KMS-11 (cell line): ENCODE measurements around the gene TENM3.

ENCODE experiments used
- H2AFZ ChIP-seq: fragments of 200-600 bp; sonication (generic); 2 replicates; pipeline ENCODE4 v1.6.1; 2016; ENCODE audit warnings: antibody characterized with exemption, mixed run types, low read depth
- H3K27ac ChIP-seq: fragments of 200-600 bp; sonication (generic); 2 replicates; pipeline ENCODE4 v1.6.1; 2016; ENCODE audit warnings: mild to moderate bottlenecking, mixed run types
- H3K27me3 ChIP-seq: fragments of 200-600 bp; sonication (generic); 2 replicates; pipeline ENCODE4 v1.6.1; 2017; ENCODE audit warnings: mild to moderate bottlenecking, low read depth, mixed run types, moderate library complexity; ENCODE audit not compliant: insufficient read depth
- H3K36me3 ChIP-seq: fragments of 200-600 bp; sonication (generic); 2 replicates; pipeline ENCODE4 v1.6.1; 2017; ENCODE audit warnings: mild to moderate bottlenecking, mixed run types; ENCODE audit not compliant: insufficient read depth
- H3K4me1 ChIP-seq: fragments of 200-600 bp; sonication (generic); 2 replicates; pipeline ENCODE4 v1.6.1; 2016; ENCODE audit warnings: mild to moderate bottlenecking, low read depth, mixed run types; ENCODE audit not compliant: poor library complexity, severe bottlenecking
- H3K4me2 ChIP-seq: fragments of 200-600 bp; sonication (generic); 2 replicates; pipeline ENCODE4 v1.7.0; 2016; ENCODE audit warnings: mild to moderate bottlenecking, mixed run types
- H3K4me3 ChIP-seq: fragments of 200-600 bp; sonication (generic); IDR thresholded peaks from 2 replicates; pipeline ENCODE4 v1.6.1; 2017; ENCODE audit warnings: low read depth, low read length, mixed read lengths; ENCODE audit not compliant: insufficient read depth
- H3K79me2 ChIP-seq: fragments of 200-600 bp; sonication (generic); 2 replicates; pipeline ENCODE4 v1.6.1; 2016; ENCODE audit warnings: low read depth, mixed run types; ENCODE audit not compliant: insufficient read depth
- H3K9ac ChIP-seq: fragments of 200-600 bp; sonication (generic); 2 replicates; pipeline ENCODE4 v1.6.1; 2016; ENCODE audit warnings: mild to moderate bottlenecking, mixed run types
- H4K20me1 ChIP-seq: fragments of 200-600 bp; sonication (generic); 2 replicates; pipeline ENCODE4 v1.6.1; 2016; ENCODE audit warnings: mild to moderate bottlenecking, mixed run types; ENCODE audit not compliant: insufficient read depth
- CTCF ChIP-seq: fragments of 200-600 bp; sonication (generic); conservative IDR thresholded peaks from 2 replicates; pipeline ENCODE4 v1.6.1; 2017; ENCODE audit warnings: low read depth, mild to moderate bottlenecking, antibody characterized with exemption, low read length, moderate library complexity, mixed read lengths

Gene TENM3

GRCh38 chr4:182231080-182231479, 12.1 kb upstream of the TENM3 start:
- Histone ChIP-seq H3K79me2 (no peaks in the 10 kb centered on the region), H3K27me3 (no peaks in the 10 kb centered on the region), H3K27ac (no peak overlapping the region), H3K36me3 (no peaks in the 10 kb centered on the region), H2AFZ (no peak overlapping the region), H4K20me1 (no peaks in the 10 kb centered on the region), H3K4me3 (no peak overlapping the region), H3K9ac (no peak overlapping the region), H3K4me1 (no peaks in the 10 kb centered on the region), H3K4me2 (no peak overlapping the region)
- no peak for TF ChIP-seq CTCF

- Histone ChIP-seq H2AFZ (no peak overlapping the region), H3K4me2 (no peak overlapping the region), H3K9ac (no peak overlapping the region), H3K27me3 (no peaks in the 10 kb centered on the region), H3K36me3 (no peaks in the 10 kb centered on the region), H3K4me3 (no peak overlapping the region), H4K20me1 (no peaks in the 10 kb centered on the region), H3K27ac (no peak overlapping the region), H3K79me2 (no peaks in the 10 kb centered on the region), H3K4me1 (no peaks in the 10 kb centered on the region)
- TF ChIP-seq CTCF: no peak
Measured at GRCh38 chr4:182231496-182231895, 11.7 kb upstream of the TENM3 start.

- Histone ChIP-seq H3K79me2 (no peaks in the 10 kb centered on the region), H3K4me3 (no peak overlapping the region), H4K20me1 (no peaks in the 10 kb centered on the region), H3K27ac (no peak overlapping the region), H3K9ac (no peak overlapping the region), H3K36me3 (no peaks in the 10 kb centered on the region), H2AFZ (no peak overlapping the region), H3K4me2 (no peak overlapping the region), H3K4me1 (no peaks in the 10 kb centered on the region), H3K27me3 (no peaks in the 10 kb centered on the region)
- TF ChIP-seq CTCF: no peak
Measured at GRCh38 chr4:182233310-182234090, 9.7 kb upstream of the TENM3 start.

GRCh38 chr4:182235021-182235795, 8.0 kb upstream of the TENM3 start:
- no peaks in the 10 kb centered on the region for H3K36me3 ChIP-seq
- no peak overlapping the region for H3K4me3 ChIP-seq
- TF ChIP-seq CTCF: no peak
- H2AFZ ChIP-seq: no peak overlapping the region
- H3K9ac ChIP-seq: no peak overlapping the region
- no peak overlapping the region for H3K27ac ChIP-seq
- no peaks in the 10 kb centered on the region for H4K20me1 ChIP-seq
- H3K27me3 ChIP-seq: no peaks in the 10 kb centered on the region
- no peak overlapping the region for H3K4me2 ChIP-seq
- no peaks in the 10 kb centered on the region for H3K79me2 ChIP-seq
- no peaks in the 10 kb centered on the region for H3K4me1 ChIP-seq
